IPS-NIHi11 (cell line): Measurements from ENCODE around the gene CDS2.

Source experiments
- DNase-seq: peaks from one replicate; pipeline ENCODE4 v3.0.0; 2012; ENCODE audit warnings: mixed read lengths, low spot score

CDS2 gene

GRCh38 chr20:5212907-5213487 lies 86.2 kb downstream of the CDS2 start:
- DNase-seq: no peak

- DNase-seq: no peak
Measured at GRCh38 chr20:5214826-5215225, 88.0 kb downstream of the CDS2 start.

GRCh38 chr20:5215672-5216304 lies 89.0 kb downstream of the CDS2 start:
- no peak for DNase-seq

GRCh38 chr20:5216663-5217062 lies 89.9 kb downstream of the CDS2 start:
- DNase-seq: no peak

GRCh38 chr20:5217616-5218015 lies 90.8 kb downstream of the CDS2 start:
- no peak for DNase-seq

GRCh38 chr20:5220321-5221060 lies 93.7 kb downstream of the CDS2 start:
- DNase-seq: no peak

DNA sequence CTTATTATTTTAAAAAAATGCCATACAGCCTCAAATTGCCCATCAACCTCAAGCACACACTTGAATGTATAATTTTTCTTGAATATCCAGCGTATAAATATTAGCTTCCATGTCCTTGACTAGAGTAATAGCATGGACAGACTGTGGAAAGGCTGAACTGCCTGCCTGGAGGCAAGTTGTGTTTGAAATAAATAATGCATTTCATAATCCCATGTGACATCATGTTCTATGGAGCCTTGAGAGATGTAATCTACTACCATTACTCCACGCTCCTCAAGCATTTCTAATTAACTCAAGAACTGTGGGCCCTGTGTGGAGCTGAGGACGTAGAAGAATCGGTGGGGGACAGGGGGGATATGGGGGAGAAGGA lies 94.2 kb downstream of the CDS2 start:
- DNase-seq: no peak

DNA sequence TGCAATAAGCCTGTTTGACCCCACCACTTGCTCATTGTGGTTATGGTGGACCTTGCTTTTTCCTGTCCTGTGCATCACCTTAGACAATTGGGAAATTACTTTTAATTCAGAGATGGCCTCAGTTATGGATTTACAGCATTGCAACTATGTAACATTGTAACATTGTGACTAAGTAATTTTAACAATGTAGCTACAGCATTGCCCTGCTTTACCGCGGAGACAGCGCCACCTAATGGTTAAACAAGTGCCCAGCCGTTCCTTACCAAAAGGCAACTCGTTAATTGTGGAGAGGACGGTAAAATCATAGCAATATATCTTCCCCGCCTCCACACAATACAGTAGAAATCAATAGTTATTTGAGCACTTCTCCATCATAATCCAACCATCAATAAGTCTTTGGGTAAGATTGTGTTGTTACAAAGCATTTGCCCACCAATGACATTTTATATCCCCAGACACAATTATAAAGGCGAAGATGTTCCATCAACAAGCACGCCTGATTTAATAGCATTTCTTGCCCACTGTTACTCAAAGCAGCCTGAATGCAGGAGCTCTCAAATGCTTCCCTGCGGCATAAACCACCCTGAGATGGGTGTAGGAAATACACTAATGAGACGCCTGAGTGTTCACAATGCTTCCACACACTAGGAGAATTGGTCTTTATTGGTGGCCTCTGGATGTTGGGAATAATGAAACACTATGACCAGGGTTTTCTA lies 96.3 kb downstream of the CDS2 start:
- DNase-seq: peak; percentile 76

DNA sequence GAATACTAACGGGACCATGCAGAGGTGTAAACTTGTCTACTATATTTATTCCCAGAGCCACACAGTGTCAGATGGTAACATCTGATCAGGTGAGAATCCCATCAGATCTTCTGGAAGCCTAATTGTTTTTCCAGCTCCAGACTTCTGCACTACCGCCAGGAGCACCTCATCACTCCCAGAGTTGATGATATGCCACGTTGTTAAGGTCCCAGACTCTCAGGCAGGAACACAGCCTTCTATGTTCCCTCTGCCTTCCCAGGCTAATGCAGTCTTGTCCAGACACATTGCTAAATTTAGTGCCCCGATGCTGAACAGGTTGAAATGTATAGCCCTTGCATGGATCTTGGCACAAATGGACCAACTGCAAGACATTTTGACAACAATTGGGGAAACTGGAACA lies 103.7 kb downstream of the CDS2 start:
- DNase-seq: no peak

DNA sequence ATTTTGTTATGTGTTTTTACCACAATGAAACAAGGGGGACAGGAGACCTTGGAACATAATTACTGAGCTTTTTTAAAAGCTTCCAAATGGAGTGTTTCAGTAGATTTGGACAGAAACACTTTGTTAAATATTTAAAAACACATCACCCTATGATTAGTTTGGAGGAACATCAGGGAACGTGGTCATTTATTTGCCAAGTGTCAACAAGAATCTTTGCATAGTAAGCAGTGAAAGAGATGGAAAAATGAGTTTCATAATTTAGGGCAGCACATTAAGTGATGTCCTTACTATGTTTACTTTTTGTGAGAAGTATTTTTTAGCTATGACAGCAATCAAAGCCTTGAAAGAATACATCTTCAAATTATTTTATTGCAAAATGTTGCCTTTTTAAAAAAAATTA lies 107.3 kb downstream of the CDS2 start:
- DNase-seq: no peak

DNA sequence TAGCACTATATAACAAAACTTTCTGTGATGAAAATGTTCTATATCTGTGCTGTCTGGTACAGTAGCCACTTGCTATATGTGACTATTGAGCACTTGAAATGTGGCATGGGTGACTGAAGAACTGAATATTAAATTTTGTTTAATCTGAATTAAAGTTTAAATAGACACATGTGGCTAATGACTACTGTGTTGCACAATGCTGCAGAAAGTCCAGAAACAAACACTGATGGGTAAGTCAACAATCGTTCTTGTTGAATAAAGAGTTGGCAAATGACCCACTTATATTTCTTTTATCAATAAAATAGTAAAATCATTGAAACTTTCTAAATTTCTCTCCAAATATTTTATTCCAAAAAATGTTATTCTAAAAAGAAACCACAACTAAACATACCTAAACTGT lies 108.2 kb downstream of the CDS2 start:
- no peak for DNase-seq
